NCI-H2171 (cell line): ENCODE data around the gene ART4.

Experiments used
- DNase-seq: peaks from one replicate; lab custom pipeline; 2025; lab: John Stamatoyannopoulos, UW

Gene ART4, protein sequence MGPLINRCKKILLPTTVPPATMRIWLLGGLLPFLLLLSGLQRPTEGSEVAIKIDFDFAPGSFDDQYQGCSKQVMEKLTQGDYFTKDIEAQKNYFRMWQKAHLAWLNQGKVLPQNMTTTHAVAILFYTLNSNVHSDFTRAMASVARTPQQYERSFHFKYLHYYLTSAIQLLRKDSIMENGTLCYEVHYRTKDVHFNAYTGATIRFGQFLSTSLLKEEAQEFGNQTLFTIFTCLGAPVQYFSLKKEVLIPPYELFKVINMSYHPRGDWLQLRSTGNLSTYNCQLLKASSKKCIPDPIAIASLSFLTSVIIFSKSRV

DNA sequence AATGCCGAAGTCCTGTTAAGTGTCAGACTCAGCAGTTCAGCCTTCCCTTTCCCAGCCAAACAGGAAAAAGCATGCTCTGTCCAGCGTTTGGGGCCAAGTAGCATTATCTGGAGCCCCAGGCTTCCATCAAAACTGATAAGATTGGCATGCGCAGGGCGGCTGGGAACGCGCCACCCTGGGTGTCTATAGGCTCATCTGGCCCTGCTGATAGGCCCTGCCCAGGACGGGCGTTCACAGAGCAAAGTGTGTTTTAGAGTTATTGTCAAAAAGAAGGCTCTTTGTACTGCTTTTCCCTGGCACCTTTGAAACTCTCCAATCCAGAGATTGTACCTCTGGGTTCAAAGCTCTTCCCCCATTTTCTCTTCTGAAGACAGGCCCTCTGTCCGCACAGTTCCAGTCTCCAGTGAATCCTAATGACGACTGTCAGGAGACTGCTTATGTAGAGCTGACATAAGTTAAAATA is at the start of gene ART4:
TSS of gene ART4 (minus strand) at position 102 of the 463 bp plus-strand sequence. CDS start 413 bp downstream, outside the sequence.
- no peak for DNase-seq

DNA sequence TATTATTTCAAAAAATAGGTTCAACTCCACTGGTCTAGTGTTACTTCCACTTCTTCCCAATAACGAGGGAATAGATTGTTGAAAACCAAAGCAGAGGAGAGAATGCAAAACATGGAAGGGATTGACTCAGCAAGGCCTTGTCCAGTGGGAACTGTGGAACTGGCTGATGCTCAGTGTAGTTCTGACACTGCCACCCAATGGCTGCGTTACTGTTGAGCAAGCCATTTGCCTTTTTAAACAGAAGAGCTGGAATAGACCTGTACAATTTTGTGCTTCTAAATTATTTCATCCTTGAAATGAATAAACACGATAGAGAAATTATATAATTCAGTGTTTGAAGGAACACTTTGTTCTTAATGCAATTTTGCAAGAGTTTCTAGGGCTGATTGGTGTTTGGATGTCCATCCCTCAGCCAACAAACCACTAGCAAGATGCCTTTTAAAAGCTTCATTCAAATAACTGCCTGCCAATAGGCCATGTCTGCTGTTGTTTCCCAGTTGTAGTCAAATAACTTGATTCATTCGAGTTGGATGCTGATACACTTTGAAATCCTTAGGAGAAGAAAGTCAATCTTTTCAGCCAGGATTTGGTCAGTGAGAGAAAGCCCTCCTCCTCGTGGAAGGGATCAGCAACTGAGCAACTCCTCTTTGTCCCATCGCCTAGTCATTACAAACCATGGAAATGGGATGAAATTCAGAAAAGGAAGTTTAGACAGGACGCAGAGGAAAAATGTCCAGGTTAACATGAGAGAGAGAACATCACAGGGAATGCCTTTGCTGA is 49.6 kb upstream of the ART4 start:
- no peak for DNase-seq

DNA sequence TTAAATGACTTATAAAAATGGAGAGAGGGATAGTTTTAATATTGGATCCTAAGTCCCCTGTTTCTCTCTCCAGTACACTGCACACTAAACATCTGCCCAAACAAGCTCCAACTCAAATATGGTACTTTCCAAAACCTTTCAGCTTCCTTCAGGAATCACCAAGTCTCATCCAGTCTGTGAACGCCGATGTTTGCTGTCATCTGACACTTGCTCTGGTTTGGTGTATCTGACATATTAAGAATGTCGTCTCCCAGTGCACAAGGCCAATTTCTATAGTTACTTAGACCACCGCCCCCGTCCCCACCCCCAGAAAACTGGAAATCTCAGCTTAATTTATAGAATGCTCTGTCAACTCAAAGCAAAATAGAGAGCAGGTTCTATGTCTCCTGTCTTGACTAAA is 47.4 kb upstream of the ART4 start:
- DNase-seq = no peak

DNA sequence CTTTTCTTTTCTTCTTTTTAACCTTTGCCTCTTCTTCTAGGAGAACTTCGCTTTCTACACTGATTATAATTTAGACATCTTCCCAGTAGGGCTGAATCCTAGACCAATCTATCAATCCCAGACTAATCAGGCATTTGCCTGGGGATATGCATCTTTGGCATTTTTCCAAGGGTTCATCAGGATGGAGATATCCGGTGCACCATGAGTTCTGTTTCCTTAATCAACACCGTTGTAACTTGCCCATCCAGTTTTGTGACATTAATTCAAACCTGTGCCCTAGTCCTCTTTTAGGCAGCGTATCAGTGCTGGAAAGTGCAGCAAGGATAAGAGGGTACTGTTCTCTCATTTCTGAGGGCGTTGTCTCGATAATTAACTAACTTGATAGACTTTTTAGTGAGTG is 42.9 kb upstream of the ART4 start:
- no peak for DNase-seq

DNA sequence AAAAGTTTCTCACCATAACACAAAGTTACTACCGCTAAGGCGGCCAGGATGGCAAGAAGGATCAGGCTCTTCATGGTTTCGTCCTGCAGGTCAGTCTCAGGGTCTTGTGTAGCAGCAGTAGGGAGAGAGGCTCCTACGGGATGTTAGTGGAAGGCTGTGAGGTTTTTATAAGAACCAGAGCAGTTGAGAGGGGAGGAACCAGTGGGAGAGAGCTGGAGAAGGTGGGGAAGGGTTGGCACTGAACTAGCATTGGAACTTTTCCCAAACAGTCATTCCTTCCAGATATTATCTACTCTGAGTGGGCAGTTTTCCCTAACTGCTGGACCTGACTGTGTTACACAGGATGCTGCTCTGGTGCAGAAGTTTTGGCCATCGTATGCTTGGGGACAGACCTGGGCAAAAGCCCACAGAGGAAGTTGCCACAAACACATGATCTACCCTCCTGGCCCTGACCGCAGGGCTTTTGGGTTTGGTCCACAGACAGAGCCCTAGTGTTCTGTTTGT is 42.4 kb upstream of the ART4 start, which contains the start of gene MGP:
TSS of gene MGP (minus strand) at position 137 of the 504 bp plus-strand sequence. CDS start at position 74, 63 bp downstream.
- no peak for DNase-seq

DNA sequence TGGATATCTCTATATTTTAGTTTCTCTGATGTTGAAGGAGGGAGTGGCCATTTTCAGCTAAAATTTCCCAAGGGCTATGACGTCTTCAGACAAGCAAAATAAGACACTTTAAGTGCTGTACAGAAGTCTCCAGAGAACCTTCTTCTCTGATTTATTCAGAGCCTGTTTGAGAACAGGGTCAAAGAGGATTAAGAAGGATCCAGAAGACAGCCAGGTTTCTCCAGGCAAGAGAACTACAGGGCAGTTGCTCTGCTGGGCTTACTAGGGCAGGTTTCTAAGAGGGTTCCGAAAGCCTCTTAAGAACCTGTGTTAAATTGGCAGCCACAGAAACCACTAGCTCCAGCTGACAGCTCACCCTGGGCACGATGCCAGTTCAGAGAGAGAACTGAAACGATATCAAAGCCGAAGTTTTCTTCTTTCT is 41.1 kb upstream of the ART4 start:
- DNase-seq = peak; percentile 42

DNA sequence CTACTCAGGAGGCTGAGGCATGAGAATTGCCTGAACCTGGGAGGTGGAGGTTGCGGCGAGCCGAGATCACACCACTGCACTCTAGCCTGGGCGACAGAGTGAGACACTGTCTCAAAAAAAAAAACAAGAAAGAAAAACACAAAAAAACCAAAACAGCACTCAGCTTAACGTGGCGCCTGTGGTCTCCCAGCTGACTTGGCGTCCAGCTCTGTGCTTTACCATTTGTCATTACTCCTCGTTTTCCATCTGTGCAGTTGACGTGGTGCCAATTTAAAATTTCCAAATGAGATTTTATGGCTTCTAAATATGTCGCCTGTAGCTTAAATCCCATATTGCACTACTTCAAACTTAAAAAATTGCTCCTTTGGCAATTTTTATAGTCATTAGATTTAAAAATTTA is 40.4 kb upstream of the ART4 start:
- peak; percentile 72 for DNase-seq

DNA sequence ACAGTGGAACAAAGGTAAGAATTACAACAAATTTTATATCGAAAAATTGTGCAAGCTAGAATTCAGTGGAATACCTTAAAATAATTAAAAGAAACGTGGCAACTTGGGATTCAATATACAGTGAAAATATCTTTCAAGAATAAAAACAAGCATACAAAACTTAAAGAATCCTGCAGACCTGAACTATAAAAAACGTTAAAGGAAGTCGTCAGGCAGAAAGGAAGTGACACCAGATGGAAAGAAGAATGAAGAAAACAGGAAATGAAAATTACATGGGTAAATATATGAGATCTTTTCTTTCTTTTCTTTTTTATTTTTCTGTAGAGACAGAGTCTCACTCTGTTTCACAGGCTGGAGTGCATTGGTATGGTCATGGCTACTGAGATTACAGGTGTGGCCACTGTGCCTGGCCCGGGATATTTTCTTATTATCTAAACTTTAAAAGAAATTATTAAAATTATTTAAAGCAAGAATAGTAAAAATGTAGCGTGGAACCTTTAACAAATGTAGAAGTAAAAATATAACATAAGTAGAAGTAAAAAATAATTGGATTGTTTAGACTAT is 37.6 kb upstream of the ART4 start:
- DNase-seq = no peak

DNA sequence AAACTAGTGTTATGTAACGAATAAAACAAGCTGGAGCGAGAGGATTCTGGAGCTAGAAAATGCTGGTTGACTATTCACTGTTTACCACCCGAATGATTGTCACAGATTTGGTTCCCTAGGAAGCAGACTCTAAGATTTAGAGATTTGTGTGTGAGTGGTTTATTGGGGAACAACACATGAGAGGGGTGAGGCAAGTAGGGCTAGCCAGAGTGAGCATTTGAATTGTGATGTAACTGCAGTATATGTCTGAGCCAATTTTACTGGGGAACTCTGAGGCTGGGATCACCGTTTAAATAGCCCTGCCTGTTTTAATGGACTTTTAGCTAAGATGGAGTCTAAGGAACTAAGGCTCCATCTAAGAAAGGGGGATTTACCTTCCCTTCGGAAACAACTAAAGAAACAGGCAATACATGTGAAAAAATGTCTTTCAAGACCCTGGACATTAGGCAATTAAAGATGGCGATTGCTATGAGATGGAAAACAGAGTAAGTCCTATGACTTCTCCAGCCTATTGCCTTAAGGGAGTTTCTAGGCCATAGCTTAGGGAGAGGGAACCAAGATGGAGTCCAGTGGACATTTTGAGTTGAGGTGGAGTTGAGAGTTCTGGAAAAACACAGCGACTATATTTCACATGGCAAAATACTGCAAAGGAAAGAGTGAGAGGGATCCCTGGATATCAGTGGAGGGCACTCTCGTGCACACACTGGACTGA is 36.1 kb upstream of the ART4 start:
- no peak for DNase-seq

DNA sequence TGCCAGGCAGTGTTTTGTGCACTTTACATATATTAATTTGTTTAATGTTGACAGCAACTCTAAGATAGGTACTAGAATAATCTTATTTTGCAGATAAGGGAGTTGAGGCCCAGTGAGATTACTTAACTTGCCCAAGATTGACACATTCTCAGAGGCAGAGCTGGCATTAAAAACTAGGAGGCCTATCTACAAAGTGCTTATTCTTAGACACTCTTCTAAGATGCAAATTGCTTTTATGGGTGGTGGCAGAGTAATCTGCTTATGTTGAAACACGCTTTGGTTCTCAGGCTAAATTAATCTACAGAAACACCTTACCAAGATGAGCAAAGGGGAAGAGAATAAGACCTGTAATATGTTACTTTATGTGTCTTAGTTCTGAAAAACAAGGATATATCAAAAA is 35.2 kb upstream of the ART4 start:
- DNase-seq = no peak

DNA sequence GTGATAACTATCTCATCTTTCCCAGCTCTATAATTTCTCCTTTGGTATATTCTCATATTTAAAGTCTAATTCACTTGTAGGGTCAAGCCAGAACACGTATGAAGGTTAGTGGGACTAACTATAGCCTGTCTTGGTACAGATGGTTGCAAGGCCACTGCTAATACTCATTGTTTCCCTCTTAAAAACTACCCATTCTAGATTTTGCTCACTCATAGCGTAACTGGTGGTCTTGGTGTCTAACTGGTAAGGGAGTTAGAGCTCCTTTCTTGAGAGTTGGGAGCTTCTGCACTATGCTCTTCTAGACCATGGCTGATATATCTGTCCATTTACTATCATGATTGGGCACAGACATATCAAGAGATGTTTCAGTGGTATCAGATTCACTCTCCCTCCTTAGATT is 33.5 kb upstream of the ART4 start:
- DNase-seq = no peak

DNA sequence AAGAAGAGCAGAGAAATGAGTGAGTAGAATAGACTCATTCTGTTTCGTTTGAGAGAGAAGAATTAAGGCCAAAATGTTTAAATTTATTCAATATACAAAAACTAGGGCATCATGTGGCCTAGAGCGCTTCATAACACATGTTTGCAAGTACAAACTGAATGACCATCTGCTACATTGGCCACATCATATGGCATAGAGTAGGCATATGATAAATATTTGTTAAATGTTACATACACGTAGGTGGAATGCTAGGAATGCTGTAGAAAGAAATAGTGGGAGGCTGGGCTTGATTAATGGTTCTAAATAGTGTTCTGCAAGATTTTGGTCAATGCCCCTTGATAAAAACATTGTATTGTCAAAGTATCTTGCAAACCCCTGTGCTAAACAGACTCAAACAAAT is 31.6 kb upstream of the ART4 start:
- no peak for DNase-seq

DNA sequence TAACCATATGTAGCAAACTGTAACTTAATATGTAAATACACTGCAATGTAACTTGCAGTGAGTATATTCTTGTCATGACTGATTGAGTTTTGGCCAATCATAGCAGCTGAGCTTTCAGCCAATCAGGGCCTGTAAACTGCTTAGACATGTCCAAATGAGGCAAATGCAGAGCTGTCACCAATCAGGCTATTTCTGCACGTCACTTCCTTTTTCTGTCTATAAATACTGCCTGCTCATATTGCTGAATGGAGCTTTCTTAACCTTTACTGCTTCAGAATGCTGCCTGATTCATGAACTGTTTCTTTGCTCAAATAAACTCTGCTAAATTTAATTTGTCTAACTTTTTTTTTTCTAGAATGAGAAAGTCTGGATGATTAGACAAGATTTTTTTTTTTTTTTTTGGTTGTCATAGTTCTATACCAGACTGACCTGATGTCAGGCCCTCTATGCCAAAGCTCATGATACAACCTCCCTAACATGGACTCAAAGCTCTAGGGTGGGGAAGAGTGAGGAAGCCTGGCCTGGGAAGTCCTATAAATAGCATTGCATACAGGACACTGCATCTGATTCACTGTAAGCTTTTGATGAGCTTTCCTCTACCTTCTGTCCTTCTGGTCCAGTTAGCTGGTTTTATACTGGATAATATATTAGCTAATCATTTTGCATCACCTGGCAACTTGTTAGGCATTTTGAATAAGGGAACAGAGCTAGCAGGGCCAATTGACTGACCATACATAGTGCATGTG is 30.3 kb upstream of the ART4 start:
- peak; percentile 51 for DNase-seq

DNA sequence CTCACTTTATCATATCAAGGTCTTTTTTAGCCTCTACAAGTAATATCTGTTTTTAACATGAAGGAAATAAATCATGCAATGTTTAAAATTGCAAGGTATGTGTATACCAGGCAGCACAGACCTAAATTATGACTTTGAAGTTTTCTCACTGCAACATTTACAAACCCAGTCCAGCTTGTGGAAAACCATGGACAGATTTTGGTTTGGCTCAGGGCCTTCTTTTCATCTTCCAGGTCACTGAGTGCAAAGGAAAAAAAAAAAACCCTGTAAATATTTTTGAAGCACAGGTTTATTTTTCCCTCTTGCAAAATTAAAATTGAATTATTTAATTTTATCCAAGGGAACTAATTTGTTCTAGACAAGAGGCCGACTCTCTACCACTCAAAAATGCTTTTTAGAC is 28.6 kb upstream of the ART4 start:
- DNase-seq = no peak

DNA sequence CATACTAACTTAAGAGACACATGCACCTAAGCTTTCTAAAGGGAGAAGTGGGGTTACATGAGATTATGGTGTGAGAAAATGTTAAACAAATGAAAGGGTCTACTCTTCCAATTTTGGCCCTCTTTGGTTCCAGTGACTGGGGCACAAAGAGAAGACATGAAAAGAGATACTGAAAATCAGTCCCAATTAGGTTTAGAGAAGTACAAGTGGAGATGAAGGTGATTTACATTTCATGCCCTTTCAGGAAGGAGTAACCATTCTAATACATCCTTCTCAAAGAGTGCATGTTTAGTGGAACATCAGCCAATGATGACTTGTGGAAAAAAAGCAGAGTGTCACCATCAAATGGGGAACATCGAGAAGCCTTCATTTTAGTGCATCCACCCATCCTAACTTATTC is 27.9 kb upstream of the ART4 start:
- no peak for DNase-seq

DNA sequence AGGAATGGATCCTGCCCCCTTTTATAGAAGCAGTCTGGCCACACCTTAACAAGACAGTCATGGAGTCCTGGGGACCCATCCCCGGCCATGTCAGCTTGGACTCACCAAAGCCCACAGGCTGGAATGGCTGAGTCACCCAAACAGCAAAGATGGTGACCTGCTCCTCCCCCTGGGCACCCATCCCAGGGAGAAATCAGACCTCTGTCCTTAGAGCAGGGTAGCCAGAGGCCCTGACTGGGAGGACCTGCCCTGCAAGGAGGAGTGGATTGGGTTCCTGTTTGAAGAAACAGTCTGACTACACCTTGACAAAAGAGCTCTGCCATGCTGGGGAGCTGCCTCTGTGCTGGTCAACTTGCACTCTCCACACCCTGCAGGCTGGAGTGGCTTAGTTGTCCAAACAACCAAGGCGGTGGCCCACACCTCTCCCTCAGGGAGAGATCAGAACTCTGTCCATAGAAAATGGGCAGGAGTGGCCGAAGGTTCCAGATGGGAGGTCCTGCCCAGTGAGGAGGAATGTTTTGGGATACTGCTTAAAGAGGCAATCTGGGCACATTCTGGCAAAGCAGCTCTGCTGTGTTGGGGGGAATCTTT is 25.7 kb upstream of the ART4 start:
- no peak for DNase-seq

DNA sequence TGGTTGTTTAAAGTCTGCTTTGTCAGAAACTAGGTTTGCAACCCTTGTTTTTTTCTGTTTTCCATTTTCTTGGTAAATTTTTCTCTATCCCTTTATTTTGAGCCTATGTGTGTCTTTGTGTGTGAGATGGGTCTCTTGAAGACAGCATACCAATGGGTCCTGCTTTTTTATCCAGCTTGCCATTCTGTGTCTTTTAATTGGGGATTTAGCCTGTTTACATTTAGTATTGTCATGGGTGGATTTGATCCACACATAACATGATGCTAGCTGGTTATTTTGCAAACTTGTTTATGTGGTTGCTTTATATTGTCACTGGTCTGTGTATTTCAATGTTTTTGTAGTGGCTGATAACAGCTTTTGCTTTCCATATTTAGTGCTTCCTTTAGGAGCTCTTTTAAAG is 17.2 kb upstream of the ART4 start:
- no peak for DNase-seq

DNA sequence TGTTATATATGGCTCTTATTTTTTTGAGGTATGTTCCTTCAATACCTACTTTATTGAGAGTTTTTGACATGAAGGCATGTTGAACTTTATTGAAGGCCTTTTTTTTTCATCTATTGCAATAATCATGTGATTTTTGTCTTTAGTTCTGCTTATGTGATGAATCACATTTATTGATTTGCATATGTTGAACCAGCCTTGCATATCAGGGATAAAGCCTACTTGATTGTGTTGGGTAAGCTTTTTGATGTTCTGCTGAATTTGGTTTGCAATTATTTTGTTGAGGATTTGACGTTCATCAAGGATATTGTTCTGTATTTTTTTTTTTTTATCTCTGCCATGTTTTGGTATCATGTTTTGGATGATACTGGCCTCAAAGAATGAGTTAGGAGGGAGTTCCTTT is 15.2 kb upstream of the ART4 start:
- no peak for DNase-seq

DNA sequence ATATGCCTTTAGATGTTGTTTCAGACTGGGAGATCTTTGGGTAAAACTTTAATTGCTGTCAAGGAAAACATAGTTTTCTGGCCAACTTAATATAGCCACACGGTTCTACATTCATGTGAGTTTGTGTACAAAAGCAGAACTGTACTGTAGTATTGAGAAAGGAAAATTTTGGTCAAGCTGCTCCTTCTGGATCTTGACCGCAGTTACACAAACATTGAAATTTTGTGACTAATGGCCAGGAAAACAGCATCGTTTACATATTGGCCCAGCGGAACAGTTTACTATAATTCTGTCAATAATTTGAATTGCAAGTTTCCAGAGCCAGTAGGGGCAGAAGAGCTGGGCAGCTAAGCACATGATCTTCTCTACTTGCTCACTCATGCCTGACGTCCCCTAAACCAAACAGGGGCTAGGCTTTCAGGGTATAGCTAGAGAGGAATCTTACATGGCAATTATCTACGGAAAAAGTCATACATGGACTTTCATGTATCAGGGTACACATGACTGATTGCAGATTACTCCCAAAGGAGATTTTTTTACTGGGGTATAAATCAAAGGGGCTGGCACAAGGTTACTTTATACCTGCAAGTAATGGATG is 11.4 kb upstream of the ART4 start:
- DNase-seq = no peak

DNA sequence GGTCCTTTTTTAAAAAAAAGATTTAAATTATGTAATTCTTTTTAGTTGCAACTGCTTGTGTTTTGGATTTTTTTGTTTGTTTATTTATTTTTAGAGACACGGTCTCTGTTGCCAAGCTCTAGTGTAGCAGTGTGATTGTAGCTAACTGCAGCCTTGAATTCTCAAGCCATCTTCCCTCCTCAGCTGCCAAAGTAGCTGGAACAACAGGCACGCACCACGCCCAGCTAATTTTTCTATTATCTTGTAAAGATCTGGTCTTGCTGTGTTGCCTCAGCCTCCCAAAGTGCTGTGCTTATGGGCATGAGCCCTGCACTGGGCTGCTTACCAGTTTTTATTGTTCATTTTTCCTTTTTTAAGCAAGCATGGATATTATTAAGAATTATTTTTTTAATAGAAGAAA is 10.6 kb upstream of the ART4 start:
- DNase-seq = no peak

DNA sequence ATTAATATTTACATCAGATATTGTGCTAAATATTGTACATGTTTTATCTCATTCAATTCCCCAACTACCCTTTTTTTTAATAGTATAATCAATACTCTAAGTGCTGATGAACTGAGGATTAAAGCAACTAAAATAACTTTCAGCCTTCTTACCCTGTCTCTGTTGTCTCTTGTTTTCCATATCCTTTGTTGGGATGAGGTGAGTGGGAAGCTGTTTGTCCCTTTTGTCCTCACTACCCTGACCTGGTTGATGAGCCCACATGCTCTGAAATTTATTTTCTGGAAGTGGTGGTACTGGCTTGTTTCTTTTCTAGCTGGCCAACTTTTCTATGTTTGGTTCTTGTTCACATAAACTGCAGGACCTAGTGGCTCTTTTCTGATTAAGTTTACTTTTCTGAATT is 9.6 kb upstream of the ART4 start:
- no peak for DNase-seq
